Upper lobe of right lung (tissue), 1 donor: ENCODE measurements around the gene FOSL2. TPM values are rescaled to one million over a fixed set of nuclear protein-coding genes. Genes with fewer than 3 reads are reported as not detected.

Experiments used
- ATAC-seq: fragments of 200-7000 bp; cut with Tn5 transposase; one replicate; pipeline ENCODE4 v1.9.1; 2020; ENCODE audit warnings: mild to moderate bottlenecking, moderate library complexity
- DNase-seq: peaks from one replicate; pipeline ENCODE4 v3.0.0-alpha.2; 2020
- H3K27ac ChIP-seq: fragments of 200-600 bp; one replicate; pipeline ENCODE4 v1.8.0; 2022
- H3K27me3 ChIP-seq: fragments of 200-600 bp; one replicate; pipeline ENCODE4 v1.8.0; 2022; ENCODE audit warnings: mild to moderate bottlenecking
- H3K36me3 ChIP-seq: fragments of 200-600 bp; one replicate; pipeline ENCODE4 v1.8.0; 2022
- H3K4me1 ChIP-seq: fragments of 200-600 bp; one replicate; pipeline ENCODE4 v1.8.0; 2022
- H3K4me3 ChIP-seq: fragments of 200-600 bp; one replicate; pipeline ENCODE4 v1.8.0; 2022; ENCODE audit warnings: mild to moderate bottlenecking
- H3K9me3 ChIP-seq: fragments of 200-600 bp; one replicate; pipeline ENCODE4 v1.8.0; 2022
- CTCF ChIP-seq: fragments of 200-600 bp; IDR thresholded peaks from one replicate; pipeline ENCODE4 v1.8.0; 2022; ENCODE audit warnings: antibody characterized with exemption
- intact Hi-C: fragments of 100-400 bp; cut with DNase I; formaldehyde crosslinking; loops from one replicate; pipeline ENCODE4 v1.11.0; 2022
- total RNA-seq: library from RNA; stranded (reverse); fragmentation: NEBNext Ultra II Directional; extraction: Animal tissue kit (Norgen Biotek cat#: 25700); gene quantifications from one replicate; pipeline ENCODE4 v1.2.1, GENCODE V29; 2021
- donor health status: DM: no; HTN: yes; CAD: no; lungs with severe emphysema.

FOSL2 gene
- total RNA-seq, 1 donor from 2014 or later, result 123 TPM

- Histone ChIP-seq H3K4me1 (peaks cover 13% of the 10 kb centered on the region), H3K9me3 (no peaks in the 10 kb centered on the region), H3K27me3 (no peaks in the 10 kb centered on the region), H3K4me3 (no peak overlapping the region), H3K36me3 (no peaks in the 10 kb centered on the region), H3K27ac (no peak overlapping the region)
- intact Hi-C loops, result no loop called here
- TF ChIP-seq CTCF, result no peak
- ATAC-seq (no peak), DNase-seq (no peak)
Observed at GRCh38 chr2:28450901-28451565, 58.4 kb downstream of the FOSL2 start.

- H3K27me3 ChIP-seq, result no peaks in the 10 kb centered on the region
- H3K36me3 ChIP-seq, result no peaks in the 10 kb centered on the region
- H3K9me3 ChIP-seq, result no peaks in the 10 kb centered on the region
- no peak overlapping the region for H3K4me3 ChIP-seq
- no peak overlapping the region for H3K27ac ChIP-seq
- no peak for DNase-seq
- intact Hi-C loops, result no loop called here
- ATAC-seq, result no peak
- TF ChIP-seq CTCF, result no peak
- peaks cover 13% of the 10 kb centered on the region for H3K4me1 ChIP-seq
Observed at GRCh38 chr2:28451793-28452533, 59.3 kb downstream of the FOSL2 start.

GRCh38 chr2:28452534-28453081 is 60.0 kb downstream of the FOSL2 start:
- intact Hi-C loops, result no loop called here
- ATAC-seq, result peak; percentile 85

GRCh38 chr2:28453396-28453795 is 60.7 kb downstream of the FOSL2 start:
- ATAC-seq (no peak), DNase-seq (no peak)
- intact Hi-C loops, result no loop called here
- Histone ChIP-seq H3K4me1 (peaks cover 13% of the 10 kb centered on the region), H3K36me3 (no peaks in the 10 kb centered on the region), H3K27me3 (no peaks in the 10 kb centered on the region), H3K27ac (no peak overlapping the region), H3K9me3 (no peaks in the 10 kb centered on the region), H3K4me3 (no peak overlapping the region)
- TF ChIP-seq CTCF, result no peak

More at GRCh38 chr2:28452534-28453081, 60.0 kb downstream of the FOSL2 start:
- Histone ChIP-seq H3K36me3 (no peaks in the 10 kb centered on the region), H3K27ac (no peak overlapping the region), H3K4me1 (peaks cover 13% of the 10 kb centered on the region), H3K4me3 (no peak overlapping the region), H3K9me3 (no peaks in the 10 kb centered on the region), H3K27me3 (no peaks in the 10 kb centered on the region)
- DNase-seq, result peak; percentile 87
- TF ChIP-seq CTCF, result peak; percentile 88

- Histone ChIP-seq H3K4me3 (no peak overlapping the region), H3K27me3 (no peaks in the 10 kb centered on the region), H3K27ac (no peak overlapping the region), H3K36me3 (no peaks in the 10 kb centered on the region), H3K4me1 (peaks cover 5% of the 10 kb centered on the region), H3K9me3 (no peaks in the 10 kb centered on the region)
- ATAC-seq (peak; percentile 43), DNase-seq (no peak)
- intact Hi-C loops, result no loop called here
- no peak for TF ChIP-seq CTCF
Observed at GRCh38 chr2:28454016-28454930, 61.6 kb downstream of the FOSL2 start.
